Measurements from ENCODE around the gene FCAMR.

FCAMR gene

GRCh38 chr1:207000651-207001291 lies 30.5 kb upstream of the FCAMR start:
- DNase-seq (ENCODE audit: low read depth): no peak

DNA sequence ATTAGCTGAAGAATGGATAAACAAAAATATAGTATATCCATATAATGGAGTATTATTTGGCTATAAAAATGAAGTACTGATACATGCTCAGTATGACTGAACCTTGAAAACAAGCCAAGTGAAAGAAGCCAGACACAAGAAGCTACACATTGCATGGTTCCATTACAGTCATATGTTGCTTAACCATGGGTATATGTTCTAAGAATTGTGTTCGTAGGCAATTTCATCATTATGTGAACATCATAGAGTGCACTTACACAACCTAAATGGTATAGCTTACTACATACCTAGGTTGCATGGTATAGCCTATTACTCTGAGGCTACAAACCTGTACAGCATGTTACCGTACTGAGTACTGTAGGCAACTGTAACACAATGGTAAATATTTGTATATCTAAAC lies 28.6 kb upstream of the FCAMR start:
- DNase-seq (ENCODE audit: low read depth): no peak

DNA sequence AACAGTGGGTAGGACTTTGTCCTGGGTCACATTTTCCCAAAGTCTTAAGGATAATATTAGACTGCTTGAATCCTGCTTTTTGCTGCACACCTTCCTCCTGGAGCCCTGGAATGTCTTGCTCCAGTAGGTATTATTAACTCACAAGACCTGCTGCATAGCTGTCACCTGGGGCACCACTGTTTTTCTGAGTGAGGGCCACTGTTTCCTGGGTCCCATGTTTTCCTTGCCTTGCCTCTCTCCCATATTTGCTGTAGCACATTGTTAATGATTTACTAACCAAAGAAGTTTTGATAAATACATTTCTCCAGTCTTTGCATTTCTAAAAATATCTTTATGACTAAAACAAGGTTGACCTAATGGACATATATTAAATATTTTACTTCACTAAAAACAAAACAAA lies 22.5 kb upstream of the FCAMR start:
- no peak for DNase-seq (ENCODE audit: low read depth)

- no peak for DNase-seq (ENCODE audit: low read depth)
Observed at GRCh38 chr1:206987873-206988272, 17.6 kb upstream of the FCAMR start.

- no peak for DNase-seq (ENCODE audit: low read depth)
Observed at GRCh38 chr1:206986885-206987284, 16.6 kb upstream of the FCAMR start.

DNA sequence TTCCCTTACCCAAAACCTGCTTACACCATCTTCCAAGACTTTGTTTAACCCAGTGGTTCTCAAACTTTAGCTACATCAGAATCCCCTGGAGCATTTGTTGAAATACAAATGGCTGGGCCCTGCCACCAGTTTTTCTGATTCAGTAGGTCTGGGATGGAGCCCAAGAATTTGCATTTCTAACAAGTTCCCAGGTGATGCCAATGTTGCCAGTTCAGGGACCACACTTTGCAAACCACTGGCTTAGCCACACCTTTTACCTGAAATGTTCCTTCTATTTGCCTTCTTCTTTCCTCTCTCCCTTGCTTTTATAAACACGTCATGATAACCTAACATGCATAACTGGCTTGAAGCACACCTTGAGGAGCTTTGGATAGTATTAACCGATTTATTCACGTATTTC lies 16.1 kb upstream of the FCAMR start:
- DNase-seq (ENCODE audit: low read depth): no peak

DNA sequence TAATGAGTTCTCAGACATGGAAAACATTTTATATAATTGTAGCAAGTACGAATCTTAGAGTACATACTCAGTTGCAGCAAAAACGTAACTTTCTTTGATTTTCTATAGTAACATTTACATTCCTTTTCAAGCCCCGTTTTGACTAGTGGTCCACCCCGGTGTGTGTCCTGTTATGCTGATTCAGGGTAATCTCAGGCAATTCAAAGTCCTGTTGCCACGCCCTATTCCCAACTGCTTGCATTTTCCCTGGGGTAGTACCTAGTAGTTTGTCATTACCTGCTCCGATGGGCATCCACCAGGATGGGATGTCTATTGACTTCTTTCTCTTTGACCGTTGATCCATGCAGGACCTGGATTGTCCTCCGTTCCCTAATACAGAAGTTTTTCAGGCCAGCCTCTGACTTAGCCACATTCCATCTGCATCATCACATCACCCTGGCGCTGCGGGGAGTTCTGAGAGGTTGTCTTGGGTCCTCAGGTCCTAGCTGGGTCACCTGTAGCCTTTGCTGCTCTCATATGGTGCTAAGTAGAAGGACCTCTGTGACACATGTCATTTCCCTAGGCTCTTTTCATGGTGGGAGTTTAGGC lies 15.0 kb upstream of the FCAMR start:
- DNase-seq (ENCODE audit: low read depth): no peak

- no peak for DNase-seq (ENCODE audit: low read depth)
Observed at GRCh38 chr1:206982216-206982615, 12.0 kb upstream of the FCAMR start.

GRCh38 chr1:206979379-206980043 lies 9.3 kb upstream of the FCAMR start:
- DNase-seq (ENCODE audit: low read depth): no peak

- no peak for DNase-seq (ENCODE audit: low read depth)
Observed at GRCh38 chr1:206978259-206978658, 8.0 kb upstream of the FCAMR start.

- DNase-seq (ENCODE audit: low read depth): no peak
Observed at GRCh38 chr1:206975306-206975705, 5.0 kb upstream of the FCAMR start.

DNA sequence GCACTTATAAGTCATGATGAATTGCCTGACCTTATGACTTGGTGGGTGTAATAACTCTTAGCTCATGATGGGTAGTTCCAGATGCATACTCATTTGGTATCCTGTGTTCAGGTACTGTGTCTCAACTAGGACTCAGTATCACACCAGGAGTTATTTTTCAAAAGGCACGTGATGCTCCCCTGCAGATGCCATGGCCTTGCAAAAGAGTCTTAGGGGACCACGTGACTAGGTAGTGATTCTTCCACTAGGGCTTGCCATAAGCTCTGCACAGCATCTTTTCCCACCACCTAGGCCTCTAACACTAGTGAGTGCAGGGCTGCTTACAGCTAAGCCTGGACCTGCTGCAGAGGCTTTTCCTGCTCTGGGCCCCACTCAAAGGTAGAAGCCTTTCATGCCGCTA lies 3.9 kb upstream of the FCAMR start:
- no peak for DNase-seq (ENCODE audit: low read depth)

DNA sequence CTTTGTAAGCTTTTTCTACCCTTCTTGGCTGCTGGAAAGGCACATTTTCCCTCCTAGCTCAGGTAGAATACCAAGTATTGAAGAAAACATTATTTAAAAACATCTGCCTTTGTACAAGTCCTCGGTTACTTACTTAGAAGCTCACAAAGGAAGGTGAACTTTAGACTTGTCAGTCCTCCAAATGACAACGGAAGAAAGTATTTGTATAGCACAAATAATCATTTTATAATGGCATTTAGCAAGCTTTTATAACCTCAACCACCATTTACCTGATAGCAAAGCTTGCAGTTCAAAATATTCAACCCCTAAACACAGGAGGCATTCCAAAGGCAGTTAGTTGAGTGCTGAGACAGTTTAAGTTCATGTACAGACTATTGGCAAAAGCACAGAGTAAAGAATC lies 2.5 kb upstream of the FCAMR start:
- no peak for DNase-seq (ENCODE audit: low read depth)

GRCh38 chr1:206971029-206971655 lies 882 bp upstream of the FCAMR start:
- DNase-seq (ENCODE audit: low read depth): no peak

GRCh38 chr1:206969090-206969489 lies 1.2 kb downstream of the FCAMR start:
- DNase-seq (ENCODE audit: low read depth): no peak

- DNase-seq (ENCODE audit: low read depth): no peak
Observed at GRCh38 chr1:206967096-206967849, 3.0 kb downstream of the FCAMR start.

GRCh38 chr1:206965781-206966180 lies 4.5 kb downstream of the FCAMR start:
- no peak for DNase-seq (ENCODE audit: low read depth)

DNA sequence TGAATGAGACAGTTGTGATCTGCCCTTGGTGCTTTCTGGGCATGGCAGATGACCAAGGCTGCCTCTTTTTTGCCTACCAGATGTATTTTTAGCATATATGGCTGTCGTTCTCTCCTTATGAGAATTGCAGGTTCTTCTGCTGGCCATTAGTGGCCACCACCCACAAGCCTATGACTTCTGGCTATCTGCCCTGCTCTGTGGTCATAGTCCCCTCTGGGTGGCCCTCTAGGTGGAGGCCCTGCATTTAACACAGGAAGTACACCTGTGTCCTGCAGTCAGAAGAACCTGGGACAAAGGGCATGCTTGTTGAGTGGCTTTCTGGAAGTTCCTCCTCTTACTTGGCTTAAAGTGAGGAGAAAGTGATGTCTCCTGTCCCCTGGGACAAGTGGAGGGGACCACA lies 6.5 kb downstream of the FCAMR start:
- no peak for DNase-seq (ENCODE audit: low read depth)

DNA sequence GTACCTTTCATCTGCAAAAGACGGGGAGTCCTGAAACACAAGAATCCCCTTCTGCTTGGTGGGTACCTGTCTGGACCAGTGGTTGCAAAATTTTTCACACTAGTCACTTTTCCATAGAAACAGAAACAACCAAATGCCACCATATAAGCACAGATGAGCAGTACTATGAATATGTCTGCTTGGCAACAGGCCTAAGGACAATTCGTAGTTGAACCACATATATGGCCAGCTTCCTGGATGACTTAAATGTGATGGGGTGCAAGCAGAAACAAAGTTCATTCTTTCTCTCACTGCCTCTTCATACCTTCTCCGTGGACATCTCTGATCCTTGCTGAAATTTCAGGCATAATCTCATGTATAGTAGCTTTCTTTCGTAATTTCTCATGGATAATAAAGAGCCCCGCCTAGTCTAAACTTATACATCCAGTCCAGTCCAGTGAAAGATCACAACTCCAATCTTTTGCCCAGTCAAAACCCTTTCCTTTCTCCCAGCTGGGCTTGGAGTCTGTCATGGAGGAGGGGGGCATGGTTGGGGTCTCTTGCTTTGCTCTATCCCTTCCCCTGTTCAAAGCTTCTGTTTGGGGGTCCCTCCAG lies 7.0 kb downstream of the FCAMR start:
- DNase-seq (ENCODE audit: low read depth): no peak

- no peak for DNase-seq (ENCODE audit: low read depth)
Observed at GRCh38 chr1:206962272-206962671, 8.0 kb downstream of the FCAMR start.

GRCh38 chr1:206961668-206962067 lies 8.6 kb downstream of the FCAMR start:
- DNase-seq (ENCODE audit: low read depth): no peak

Data from HS-27A (cell line).